Measurements from ENCODE around the gene TKTL1.
"Not testable (repeated sequence)": the region's sequence is repeated elsewhere in the genome, so short reads cannot be mapped to it uniquely, and the experiment has no call there.

TKTL1 gene, protein sequence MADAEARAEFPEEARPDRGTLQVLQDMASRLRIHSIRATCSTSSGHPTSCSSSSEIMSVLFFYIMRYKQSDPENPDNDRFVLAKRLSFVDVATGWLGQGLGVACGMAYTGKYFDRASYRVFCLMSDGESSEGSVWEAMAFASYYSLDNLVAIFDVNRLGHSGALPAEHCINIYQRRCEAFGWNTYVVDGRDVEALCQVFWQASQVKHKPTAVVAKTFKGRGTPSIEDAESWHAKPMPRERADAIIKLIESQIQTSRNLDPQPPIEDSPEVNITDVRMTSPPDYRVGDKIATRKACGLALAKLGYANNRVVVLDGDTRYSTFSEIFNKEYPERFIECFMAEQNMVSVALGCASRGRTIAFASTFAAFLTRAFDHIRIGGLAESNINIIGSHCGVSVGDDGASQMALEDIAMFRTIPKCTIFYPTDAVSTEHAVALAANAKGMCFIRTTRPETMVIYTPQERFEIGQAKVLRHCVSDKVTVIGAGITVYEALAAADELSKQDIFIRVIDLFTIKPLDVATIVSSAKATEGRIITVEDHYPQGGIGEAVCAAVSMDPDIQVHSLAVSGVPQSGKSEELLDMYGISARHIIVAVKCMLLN

DNA sequence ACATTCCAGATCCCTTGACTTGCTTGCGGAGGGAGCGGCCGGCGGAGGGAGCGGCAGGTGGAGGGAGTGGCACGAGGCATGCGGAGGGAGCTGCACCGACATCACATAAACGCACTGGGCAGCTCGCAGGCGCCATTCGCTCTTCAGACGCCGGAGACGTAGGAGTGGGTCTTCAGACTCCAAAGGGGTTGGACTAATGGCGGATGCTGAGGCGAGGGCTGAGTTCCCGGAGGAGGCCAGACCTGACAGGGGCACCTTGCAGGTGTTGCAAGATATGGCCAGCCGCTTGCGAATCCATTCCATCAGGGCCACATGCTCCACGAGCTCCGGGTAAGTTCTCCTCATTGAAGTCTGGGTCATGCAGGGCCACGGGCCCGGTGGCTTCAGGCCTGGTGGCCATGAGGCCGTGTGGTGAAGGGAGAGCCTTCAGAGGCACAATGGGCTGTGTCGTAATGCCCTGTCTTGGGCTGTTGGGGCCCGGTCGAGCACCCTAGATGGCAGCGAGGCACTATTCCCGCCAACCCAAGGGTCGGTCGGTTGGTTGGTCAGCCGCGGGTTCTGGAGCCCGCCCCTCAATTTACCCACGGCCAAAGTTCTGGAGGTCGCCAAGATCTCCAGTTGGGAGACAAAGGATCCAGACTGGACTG lies at the start of gene TKTL1:
Gene TKTL1, plus strand, starts transcription at position 132 of the 647 bp plus-strand sequence. Its CDS starts 65 bp downstream, at position 197.
- DNase-seq (ENCODE audit: low read depth in 2 of 2): no peak

DNA sequence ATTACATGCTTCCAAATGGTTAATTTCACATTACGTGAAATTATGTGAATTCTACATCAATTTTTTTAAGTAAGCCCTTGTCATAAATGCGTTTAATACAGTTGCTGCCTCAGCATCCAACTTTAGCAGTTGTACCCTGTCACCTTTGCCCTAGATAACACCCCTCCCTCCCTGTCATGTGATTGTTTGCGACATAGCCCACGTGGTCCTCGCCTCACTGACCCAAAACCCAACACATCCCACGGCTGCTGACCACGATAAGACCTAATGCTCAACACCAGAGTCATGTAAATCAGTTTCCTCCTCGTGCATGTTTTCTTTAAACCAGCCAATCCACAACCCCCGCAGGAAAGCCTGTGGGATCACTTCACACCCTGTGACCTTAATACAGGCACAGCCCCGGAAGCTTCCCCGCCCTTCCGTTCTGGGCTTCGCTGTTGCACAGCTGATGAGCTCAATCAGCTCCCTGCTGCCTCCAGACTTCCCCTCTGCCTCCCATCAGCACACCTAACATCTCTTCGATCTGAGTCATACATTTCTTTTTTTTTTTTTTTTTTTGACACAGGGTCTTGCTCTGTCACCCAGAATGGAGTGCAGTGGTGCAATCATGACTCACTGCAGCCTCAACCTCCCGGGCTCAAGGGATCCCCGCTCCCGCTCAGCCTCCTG lies 48.1 kb upstream of the TKTL1 start:
- DNase-seq (ENCODE audit: low read depth in 2 of 2): not testable (repeated sequence)

DNA sequence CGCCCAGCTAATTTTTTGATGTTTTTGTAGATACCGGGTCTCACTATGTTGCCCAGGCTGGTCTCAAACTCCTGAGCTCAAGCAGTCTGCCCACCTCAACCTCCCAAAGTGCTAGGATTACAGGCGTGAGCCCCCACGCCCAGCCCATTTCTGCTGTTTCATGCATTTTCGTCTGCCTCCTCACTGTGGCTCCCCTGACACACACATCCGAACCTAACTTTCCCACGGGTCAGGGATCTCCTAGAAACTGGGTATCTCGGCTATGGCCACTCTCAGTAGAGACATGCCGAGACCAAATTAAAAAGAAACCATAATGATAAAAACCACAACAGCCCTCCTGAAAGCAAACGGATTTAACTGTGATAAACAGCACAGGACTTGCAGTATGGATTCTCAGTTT lies 47.5 kb upstream of the TKTL1 start:
- DNase-seq (ENCODE audit: low read depth in 2 of 2): not testable (repeated sequence)

DNA sequence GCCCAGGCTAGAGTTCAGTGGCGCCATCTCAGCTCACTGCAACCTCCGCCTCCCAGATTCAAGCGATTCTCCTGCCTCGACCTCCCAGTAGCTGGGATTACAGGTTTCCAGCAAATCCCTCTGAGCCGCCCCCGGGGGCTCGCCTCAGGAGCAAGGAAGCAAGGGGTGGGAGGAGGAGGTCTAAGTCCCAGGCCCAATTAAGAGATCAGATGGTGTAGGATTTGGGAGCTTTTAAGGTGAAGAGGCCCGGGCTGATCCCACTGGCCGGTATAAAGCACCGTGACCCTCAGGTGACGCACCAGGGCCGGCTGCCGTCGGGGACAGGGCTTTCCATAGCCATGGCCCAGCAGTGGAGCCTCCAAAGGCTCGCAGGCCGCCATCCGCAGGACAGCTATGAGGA lies 38.3 kb upstream of the TKTL1 start, which contains the start of gene OPN1MW3:
Gene OPN1MW3, plus strand, starts transcription at position 301 of the 400 bp plus-strand sequence. Its CDS starts 38 bp downstream, at position 339.
- not testable (repeated sequence) for DNase-seq (ENCODE audit: low read depth in 2 of 2)

DNA sequence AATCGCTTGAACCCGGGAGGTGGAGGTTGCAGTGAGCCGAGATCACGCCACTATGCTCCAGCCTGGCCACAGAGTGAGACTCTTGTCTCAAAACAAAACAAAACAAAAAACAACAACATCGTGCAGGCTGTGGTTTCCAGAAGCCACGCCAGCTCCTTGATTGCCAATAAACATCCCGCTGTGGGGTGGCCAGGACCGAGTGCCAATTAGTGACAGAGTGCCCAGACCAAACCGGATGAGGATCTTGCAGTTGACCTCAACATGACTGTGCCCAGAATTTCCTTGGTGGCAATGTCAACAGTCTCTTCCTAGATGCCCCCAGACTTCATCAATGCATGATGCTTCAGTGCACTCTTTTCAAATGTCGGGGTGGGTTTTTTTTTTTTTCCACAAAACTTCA lies 36.9 kb upstream of the TKTL1 start:
- not testable (repeated sequence) for DNase-seq (ENCODE audit: low read depth in 2 of 2)

DNA sequence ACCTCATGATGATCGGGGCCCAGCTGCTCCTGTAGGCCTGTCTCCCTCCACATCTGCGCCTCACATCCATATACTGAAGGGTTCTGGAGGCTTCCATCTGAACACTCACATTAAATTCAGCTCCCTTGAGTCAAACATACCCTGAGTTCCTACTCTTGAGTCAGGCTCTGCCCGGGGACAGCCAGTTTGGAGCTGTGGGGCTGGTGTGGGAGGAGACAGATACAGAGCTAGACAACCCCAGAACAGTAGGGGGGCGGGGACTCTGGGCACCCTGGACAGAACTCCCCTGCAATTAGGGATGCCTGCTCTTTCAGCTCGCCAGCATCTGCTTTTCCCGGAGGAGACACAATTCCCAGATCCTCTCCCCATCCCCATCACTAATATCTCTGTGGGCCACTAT lies 32.5 kb upstream of the TKTL1 start:
- DNase-seq (ENCODE audit: low read depth in 2 of 2): not testable (repeated sequence)

DNA sequence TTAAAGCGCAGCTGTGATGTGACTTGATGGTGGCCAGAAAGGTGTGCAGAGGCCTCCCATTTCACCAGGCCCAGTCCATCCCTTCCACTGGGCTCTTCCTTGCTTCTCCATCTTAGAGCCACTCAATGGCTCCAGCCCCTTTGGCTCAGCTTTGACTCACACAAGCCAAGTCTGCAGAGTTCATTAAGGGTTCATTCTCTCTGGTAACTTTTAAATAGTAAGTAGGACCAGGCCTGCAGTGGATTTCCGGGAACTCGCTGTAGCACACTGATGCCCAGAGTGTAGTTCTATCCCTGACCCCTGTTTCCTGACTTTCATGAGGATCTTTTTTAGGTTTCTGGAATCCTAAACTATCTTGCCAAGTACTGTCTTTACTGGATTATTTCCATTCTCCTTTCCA lies 26.4 kb upstream of the TKTL1 start:
- DNase-seq (ENCODE audit: low read depth in 2 of 2): not testable (repeated sequence)

DNA sequence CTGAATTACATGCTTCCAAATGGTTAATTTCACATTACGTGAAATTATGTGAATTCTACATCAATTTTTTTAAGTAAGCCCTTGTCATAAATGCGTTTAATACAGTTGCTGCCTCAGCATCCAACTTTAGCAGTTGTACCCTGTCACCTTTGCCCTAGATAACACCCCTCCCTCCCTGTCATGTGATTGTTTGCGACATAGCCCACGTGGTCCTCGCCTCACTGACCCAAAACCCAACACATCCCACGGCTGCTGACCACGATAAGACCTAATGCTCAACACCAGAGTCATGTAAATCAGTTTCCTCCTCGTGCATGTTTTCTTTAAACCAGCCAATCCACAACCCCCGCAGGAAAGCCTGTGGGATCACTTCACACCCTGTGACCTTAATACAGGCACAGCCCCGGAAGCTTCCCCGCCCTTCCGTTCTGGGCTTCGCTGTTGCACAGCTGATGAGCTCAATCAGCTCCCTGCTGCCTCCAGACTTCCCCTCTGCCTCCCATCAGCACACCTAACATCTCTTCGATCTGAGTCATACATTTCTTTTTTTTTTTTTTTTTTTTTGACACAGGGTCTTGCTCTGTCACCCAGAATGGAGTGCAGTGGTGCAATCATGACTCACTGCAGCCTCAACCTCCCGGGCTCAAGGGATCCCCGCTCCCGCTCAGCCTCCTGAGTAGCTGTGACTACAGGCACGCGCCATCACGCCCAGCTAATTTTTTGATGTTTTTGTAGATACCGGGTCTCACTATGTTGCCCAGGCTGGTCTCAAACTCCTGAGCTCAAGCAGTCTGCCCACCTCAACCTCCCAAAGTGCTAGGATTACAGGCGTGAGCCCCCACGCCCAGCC lies 10.9 kb upstream of the TKTL1 start:
- DNase-seq (ENCODE audit: low read depth in 2 of 2): not testable (repeated sequence)

DNA sequence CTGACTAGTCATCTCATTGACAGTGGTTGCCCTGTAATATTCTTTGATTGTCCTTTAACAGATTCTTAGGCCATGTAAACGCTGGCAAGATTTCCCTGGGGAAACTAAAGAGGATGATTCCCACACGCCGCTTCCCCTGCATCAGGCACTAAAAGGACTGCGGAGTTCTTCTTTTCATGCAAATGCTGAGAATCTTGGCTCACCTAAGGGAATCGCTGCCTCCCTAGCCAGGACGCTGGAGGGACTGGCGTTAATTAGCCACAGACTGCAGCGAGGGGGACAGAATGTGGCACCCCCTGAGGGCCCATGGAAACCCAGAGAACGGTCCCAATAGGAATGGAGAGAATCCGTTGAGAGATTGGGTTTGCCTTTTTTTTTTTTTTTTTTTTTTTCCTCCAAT lies 9.2 kb upstream of the TKTL1 start:
- DNase-seq (ENCODE audit: low read depth in 2 of 2): not testable (repeated sequence)

DNA sequence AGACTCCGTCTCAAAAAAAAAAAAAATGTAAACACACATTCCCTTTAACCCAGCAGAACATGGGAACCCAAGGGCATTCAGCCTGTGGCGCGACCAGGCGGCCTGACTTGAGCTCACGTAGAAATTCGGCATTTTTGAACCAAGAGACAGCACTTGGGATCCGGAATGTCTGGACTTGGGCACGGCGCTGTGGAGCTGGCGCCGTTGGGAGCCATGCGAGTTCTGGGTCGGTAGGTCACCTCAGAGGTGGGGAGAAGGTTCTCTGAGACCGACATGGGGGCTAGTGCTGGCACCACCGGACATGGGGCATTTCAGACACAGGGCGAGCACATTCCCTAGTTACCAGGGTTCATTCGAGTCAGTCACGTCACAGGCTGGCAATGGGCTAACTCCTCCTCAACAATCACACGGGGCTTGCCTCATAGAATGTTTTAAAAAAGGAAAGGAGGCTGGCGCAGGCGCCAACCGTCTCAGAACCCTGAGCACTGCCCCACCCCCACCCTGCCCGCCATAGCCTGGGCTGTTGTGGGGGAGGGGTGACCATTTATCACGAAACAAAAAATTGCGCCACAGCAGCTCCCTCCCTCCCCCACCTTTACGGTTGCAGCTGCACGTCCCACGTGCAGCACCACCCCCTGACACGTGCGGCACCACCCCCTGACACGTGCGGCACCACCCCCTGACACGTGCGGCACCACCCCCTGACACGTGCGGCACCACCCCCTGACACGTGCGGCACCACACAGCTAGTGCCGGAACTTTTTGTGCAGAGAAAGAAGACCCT lies 612 bp upstream of the TKTL1 start, which contains the start of gene TEX28:
Gene TEX28, minus strand, starts transcription at position 334 of the 784 bp plus-strand sequence. CDS start 3,007 bp downstream, outside the sequence.
- DNase-seq (ENCODE audit: low read depth in 2 of 2): no peak

DNA sequence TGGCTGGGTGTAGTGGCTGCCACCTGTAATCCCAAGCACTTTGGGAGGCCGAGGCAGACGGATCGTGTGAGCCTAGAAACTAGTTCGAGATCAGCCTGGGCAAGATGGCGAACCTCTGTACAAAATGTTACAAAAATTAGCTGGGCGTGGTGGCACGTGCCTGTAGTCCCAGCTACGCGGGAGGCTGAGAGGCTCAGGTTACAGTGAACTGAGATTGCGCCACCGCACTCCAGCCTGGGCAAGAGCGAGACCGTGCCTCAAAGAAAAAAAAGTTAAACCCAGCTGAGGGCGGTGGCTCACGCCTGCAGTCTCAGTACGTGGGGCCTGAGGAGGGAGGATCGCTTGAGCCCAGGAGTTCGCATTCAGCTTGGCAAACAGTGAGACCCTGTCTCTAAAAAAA lies 1.1 kb downstream of the TKTL1 start:
- DNase-seq (ENCODE audit: low read depth in 2 of 2): no peak

DNA sequence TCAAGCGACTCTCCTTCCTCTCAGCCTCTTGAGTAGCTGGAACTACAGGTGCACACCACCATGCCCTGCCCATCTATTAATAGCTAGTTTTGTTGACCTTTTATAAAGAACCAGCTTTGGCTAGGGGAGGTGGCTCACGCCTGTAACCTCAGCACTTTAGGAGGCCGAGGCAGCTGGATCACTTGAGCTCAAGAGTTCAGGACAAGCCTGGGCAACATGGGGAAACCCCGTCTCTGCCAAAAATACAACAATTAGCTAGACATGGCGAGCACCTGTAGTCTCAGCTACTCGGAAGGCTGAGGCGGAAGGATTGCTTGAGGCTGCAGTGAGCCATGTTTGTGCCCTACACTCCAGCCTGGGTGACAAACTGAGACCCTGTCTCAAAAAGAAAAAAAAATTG lies 2.7 kb downstream of the TKTL1 start:
- DNase-seq (ENCODE audit: low read depth in 2 of 2): no peak

DNA sequence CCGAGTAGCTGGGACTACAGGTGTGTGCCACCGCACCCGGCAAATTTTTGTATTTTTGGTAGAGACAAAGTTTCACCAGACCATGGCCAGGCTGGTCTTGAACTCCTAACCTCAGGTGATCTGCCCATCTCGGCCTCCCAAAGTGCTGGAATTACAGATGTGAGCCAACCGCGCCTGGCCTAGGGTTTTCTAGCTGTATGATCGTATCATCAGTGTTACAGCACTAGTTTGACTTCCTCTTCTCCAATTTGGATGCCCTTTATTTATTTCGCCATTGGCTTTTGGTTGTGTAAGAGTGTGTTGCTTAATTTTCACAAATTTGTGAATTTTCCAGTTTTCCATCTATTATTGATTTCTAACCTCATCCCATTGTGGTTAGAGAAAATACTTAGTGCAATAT lies 5.2 kb downstream of the TKTL1 start:
- no peak for DNase-seq (ENCODE audit: low read depth in 2 of 2)

DNA sequence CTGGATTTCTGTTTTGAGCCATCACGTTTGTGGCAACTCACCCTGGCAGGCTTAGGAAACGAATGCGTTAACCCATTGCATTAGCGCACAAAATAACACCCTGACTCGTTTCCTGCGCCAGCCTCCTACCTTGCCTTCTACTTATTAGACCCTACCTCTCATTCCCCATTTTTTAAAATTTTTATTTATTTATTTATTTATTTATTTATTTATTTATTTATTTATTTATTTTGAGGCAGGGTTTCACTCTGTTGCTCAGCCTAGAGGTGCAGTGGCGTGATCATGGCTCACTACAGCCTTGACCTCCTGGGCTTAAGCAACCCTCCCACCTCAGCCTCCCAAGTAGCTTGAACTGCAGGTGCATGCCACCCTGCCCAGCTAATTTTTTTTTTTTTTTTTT lies 7.4 kb downstream of the TKTL1 start:
- DNase-seq (ENCODE audit: low read depth in 2 of 2): not testable (repeated sequence)

DNA sequence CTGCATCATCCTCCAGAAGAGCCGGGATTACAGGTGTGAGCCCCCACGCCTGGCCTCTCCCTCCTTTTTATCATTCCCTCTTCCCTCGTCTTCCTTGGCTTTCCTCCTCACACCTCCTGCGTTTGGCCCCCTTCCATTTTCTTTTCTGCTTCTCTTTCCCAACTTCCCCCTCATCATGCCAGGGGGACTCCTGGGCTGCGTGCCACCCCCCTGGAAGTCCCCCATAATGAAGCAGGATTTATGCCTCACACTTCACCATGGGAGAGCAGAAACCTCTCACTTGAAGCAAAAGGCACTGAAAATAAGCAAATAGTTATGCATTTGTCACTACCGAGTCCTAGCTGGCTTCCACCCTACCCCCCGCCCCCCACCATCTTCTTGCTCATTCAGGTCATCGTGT lies 7.9 kb downstream of the TKTL1 start:
- no peak for DNase-seq (ENCODE audit: low read depth in 2 of 2)

DNA sequence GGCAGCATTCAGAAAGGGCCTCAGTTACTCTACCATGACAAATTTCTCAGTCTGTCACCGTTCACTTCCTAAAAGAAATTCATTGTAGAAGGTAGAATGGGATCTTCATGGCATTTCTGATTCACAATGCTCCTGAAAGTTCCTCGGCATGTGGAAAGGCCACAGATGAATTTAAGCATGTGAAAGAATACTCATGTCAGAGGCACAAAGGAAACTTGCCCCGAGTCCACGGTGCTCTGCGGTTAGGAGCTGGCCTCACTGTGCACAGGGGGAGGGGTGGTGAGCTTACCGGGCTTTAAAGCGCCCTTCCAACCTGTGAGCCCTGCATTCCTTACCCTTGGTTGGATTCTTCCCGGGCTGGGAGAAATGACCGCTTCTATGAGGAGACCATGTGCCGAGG lies 9.3 kb downstream of the TKTL1 start:
- no peak for DNase-seq (ENCODE audit: low read depth in 2 of 2)

DNA sequence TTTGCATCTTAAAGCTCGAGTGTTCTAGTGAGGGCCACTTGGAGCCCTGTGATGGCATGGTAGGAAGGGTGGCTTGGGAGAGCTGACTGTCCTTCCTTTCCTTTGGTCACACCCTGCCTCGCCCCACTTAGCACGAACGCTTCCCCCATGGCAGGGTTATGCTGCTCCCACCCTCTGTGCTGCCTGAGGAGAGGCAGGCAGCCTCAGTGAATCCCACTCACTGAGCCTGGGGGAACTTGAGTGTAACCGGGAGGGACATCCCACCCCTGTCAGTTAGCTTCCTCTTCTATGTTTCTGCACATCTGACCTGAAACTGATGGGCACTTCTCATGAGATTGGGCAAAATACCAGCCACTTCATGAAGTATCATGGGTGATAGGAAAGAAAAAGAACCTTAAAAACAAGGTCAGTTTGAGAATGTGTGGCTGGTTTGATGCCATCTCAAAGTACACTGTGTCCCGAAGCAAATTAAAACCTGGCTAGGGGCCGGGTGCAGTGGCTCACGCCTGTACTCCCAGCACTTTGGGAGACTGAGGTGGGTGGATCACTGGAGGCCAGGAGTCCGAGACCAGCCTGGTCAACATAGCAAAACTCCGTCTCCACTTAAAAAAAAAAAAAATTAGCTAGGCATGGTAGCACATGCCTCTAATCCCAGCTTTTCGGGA lies 10.1 kb downstream of the TKTL1 start:
- no peak for DNase-seq (ENCODE audit: low read depth in 2 of 2)

DNA sequence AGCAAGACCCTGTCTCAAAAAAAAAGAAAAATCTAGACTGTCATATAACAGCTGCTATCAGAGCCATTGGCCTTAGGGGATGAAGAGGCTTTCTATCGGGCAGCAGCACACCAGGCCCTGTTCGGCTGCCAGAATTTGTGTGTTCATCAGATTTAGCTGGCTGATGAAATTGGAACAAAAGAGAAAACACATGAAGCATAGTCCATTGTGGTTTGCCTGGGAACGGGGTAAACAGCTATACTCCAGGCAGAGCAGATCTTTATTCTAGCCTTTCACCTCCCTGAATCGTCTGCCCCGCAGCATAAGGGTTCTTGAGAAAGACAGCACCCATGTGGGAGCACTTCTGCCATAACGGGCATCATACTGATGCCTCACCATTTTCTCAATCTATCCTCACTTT lies 11.6 kb downstream of the TKTL1 start:
- no peak for DNase-seq (ENCODE audit: low read depth in 2 of 2)

DNA sequence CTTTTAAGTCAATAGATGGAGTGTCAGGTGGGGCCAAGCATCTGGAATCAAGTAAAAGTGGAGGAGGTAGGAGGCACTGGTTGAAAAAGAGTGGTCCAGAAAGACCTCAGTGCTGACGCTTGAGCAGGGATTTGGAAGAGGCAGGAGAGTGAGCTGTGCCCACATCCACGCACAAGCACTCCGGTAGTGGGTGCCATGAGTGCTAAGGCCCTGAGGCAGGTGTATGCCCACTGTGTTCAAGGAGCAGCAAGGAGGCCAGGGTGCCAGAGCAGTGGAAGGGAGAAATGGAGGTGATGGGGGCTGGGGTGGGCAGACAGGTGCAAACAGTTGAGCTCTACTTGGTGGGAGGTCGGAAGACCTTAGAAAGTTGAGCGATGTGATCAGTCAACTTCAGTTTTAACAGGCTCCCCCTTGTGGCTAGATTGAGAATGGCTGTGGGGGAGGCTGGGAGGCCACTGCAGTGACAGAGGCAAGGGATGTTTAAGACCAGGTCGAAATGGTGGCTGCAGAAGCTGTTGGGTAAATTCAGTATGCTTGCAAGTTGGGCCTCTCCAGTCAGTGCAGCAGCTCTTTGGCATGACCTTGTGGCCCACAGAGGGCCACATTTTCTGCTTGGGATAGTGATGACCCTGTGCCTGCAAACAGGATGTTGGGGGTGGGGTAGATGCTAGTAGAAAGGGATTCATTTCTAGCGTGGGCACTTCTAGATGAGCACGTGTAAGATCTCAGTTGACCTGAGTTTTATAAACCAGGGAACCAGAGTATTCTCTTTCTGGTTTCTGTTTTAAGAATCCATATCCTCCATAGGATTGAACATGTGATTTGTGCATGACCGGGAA lies 12.7 kb downstream of the TKTL1 start:
- DNase-seq (ENCODE audit: low read depth in 2 of 2): peak; percentile 54 to 65

All from stimulated activated CD8-positive, alpha-beta memory T cell treated with anti-CD3 and anti-CD28 coated beads, Interleukin-7, amount 100 ng/mL, for 4 hours (primary cell).